DND-41 (cell line): ENCODE measurements around the gene TBC1D14.

Experiments
- ATAC-seq: fragments of 200-7000 bp; cut with Tn5 transposase; 3 replicates; pipeline ENCODE4 v1.9.1; 2021; ENCODE audit warnings: low read depth; ENCODE audit not compliant: insufficient read depth
- DNase-seq: peaks from one replicate; pipeline ENCODE4 v3.0.0-alpha.2; 2020
- H2AFZ ChIP-seq: 2 replicates; pipeline ENCODE4 v1.6.0; 2012; ENCODE audit warnings: low read depth, low read length
- H3K27ac ChIP-seq: 2 replicates; pipeline ENCODE4 v1.5.1; 2012; ENCODE audit warnings: low read length, inconsistent platforms
- H3K27me3 ChIP-seq: fragments of 200-600 bp; sonication (generic); 2 replicates; pipeline ENCODE4 v1.6.0; 2012; ENCODE audit warnings: low read length, mild to moderate bottlenecking, inconsistent platforms; ENCODE audit not compliant: insufficient read depth, poor library complexity
- H3K36me3 ChIP-seq: 2 replicates; pipeline ENCODE4 v1.5.1; 2012; ENCODE audit warnings: low read length, inconsistent platforms; ENCODE audit not compliant: insufficient read depth
- H3K4me1 ChIP-seq: 2 replicates; pipeline ENCODE4 v1.5.1; 2012; ENCODE audit warnings: mild to moderate bottlenecking, low read length; ENCODE audit not compliant: insufficient read depth
- H3K4me2 ChIP-seq: 2 replicates; pipeline ENCODE4 v1.6.0; 2012; ENCODE audit warnings: mild to moderate bottlenecking, moderate library complexity, low read length, inconsistent platforms; ENCODE audit not compliant: insufficient read depth
- H3K4me3 ChIP-seq, 2 experiments: fragments of 200-600 bp in 1 of 2; shearing (Covaris generic) in 1 of 2; 2 replicates each; pipeline ENCODE4 v1.5.1; 2012 to 2016; ENCODE audit warnings: inconsistent platforms in 2 of 2, low read length in 2 of 2, mild to moderate bottlenecking in 2 of 2, low read depth in 1 of 2, moderate library complexity in 1 of 2
- H3K79me2 ChIP-seq: 2 replicates; pipeline ENCODE4 v1.6.0; 2012; ENCODE audit warnings: low read length, inconsistent platforms; ENCODE audit not compliant: insufficient read depth
- H3K9ac ChIP-seq: 2 replicates; pipeline ENCODE4 v1.6.0; 2012; ENCODE audit warnings: low read depth, mild to moderate bottlenecking, inconsistent platforms, low read length, moderate library complexity
- H3K9me3 ChIP-seq: 2 replicates; pipeline ENCODE4 v1.5.1; 2012; ENCODE audit warnings: low read length, moderate library complexity, mild to moderate bottlenecking, inconsistent platforms; ENCODE audit not compliant: insufficient read depth, severe bottlenecking
- H4K20me1 ChIP-seq: 2 replicates; pipeline ENCODE4 v1.6.0; 2012; ENCODE audit warnings: low read length; ENCODE audit not compliant: insufficient read depth
- EZH2 ChIP-seq: IDR thresholded peaks from 3 replicates; pipeline ENCODE4 v1.6.1; 2012; ENCODE audit warnings: borderline replicate concordance, low read depth, mild to moderate bottlenecking, moderate library complexity, low read length, inconsistent platforms; ENCODE audit not compliant: severe bottlenecking
- TF ChIP-seq, protein P1 (sequence below): IDR thresholded peaks from 2 replicates; pipeline ENCODE4 v1.5.1; 2012; ENCODE audit warnings: borderline replicate concordance, low read length, moderate library complexity, mild to moderate bottlenecking; ENCODE audit not compliant: poor library complexity, severe bottlenecking; ENCODE audit errors: extremely low read depth

Gene TBC1D14

GRCh38 chr4:7000421-7001176 is 91.0 kb downstream of the TBC1D14 start:
- Histone ChIP-seq H3K36me3 (peaks cover 74% of the 10 kb centered on the region), H3K9me3 (no peaks in the 10 kb centered on the region), H3K4me3 (no peak overlapping the region), H3K27me3 (no peaks in the 10 kb centered on the region), H3K9ac (no peak overlapping the region), H3K79me2 (no peaks in the 10 kb centered on the region), H3K4me2 (no peak overlapping the region), H4K20me1 (peaks cover 6% of the 10 kb centered on the region; the same call in 1 of the 2 replicates), H3K27ac (no peak overlapping the region), H3K4me1 (no peaks in the 10 kb centered on the region), H2AFZ (no peak overlapping the region)
- ATAC-seq, result no peak
- no peak for DNase-seq
- TF ChIP-seq, protein P1, sequence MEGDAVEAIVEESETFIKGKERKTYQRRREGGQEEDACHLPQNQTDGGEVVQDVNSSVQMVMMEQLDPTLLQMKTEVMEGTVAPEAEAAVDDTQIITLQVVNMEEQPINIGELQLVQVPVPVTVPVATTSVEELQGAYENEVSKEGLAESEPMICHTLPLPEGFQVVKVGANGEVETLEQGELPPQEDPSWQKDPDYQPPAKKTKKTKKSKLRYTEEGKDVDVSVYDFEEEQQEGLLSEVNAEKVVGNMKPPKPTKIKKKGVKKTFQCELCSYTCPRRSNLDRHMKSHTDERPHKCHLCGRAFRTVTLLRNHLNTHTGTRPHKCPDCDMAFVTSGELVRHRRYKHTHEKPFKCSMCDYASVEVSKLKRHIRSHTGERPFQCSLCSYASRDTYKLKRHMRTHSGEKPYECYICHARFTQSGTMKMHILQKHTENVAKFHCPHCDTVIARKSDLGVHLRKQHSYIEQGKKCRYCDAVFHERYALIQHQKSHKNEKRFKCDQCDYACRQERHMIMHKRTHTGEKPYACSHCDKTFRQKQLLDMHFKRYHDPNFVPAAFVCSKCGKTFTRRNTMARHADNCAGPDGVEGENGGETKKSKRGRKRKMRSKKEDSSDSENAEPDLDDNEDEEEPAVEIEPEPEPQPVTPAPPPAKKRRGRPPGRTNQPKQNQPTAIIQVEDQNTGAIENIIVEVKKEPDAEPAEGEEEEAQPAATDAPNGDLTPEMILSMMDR, result no peak

GRCh38 chr4:7001271-7001670 is 91.6 kb downstream of the TBC1D14 start:
- Histone ChIP-seq H3K79me2 (no peaks in the 10 kb centered on the region), H3K9ac (no peak overlapping the region), H2AFZ (no peak overlapping the region), H3K27ac (no peak overlapping the region), H3K27me3 (no peaks in the 10 kb centered on the region), H3K36me3 (peaks cover 73% of the 10 kb centered on the region), H3K4me1 (no peaks in the 10 kb centered on the region), H4K20me1 (peaks cover 6% of the 10 kb centered on the region; the same call in 1 of the 2 replicates), H3K4me3 (no peak overlapping the region), H3K4me2 (no peak overlapping the region), H3K9me3 (no peaks in the 10 kb centered on the region)
- TF ChIP-seq, protein P1, result no peak
- TF ChIP-seq EZH2, result no peak
- ATAC-seq (no peak), DNase-seq (no peak)

DNA sequence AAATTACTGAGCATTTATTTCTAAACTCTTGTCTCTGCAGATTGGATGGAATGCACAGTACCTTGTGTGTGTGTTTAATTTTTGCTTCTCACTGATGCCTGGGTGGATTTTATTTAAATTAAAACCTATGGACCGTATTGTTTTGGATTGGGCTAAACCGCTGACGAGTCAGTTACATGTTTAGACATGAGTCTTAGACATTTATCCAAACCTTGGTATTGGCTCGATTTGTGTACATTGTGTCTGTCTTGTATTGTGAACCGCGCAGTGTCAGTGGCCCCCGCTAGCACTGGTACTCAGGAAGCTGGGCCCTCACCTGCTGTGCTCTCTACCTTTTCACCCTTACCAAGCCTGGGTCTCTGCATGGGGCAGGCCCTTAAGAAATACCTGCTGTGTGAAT is 92.7 kb downstream of the TBC1D14 start:
- ATAC-seq (no peak), DNase-seq (no peak)
- no peaks in the 10 kb centered on the region for H3K9me3 ChIP-seq
- TF ChIP-seq EZH2, result no peak
- TF ChIP-seq, protein P1, result no peak
- no peaks in the 10 kb centered on the region for H3K79me2 ChIP-seq
- H3K9ac ChIP-seq, result no peak overlapping the region
- no peak overlapping the region for H2AFZ ChIP-seq
- H4K20me1 ChIP-seq, result peaks cover 9% of the 10 kb centered on the region
- peaks cover 71% of the 10 kb centered on the region for H3K36me3 ChIP-seq
- H3K27me3 ChIP-seq, result no peaks in the 10 kb centered on the region
- no peak overlapping the region for H3K27ac ChIP-seq
- no peak overlapping the region for H3K4me2 ChIP-seq
- no peaks in the 10 kb centered on the region for H3K4me1 ChIP-seq
- no peak overlapping the region for H3K4me3 ChIP-seq
